GM19463 (cell line): ENCODE results near the gene KCNJ18.
"Not testable (repeated sequence)": the region's sequence is repeated elsewhere in the genome, so short reads cannot be mapped to it uniquely, and the experiment has no call there.

Experiments used
- ATAC-seq: cut with Tn5 transposase; IDR thresholded peaks from one replicate; pipeline ENCODE4 v1.9.1; 2021; ENCODE audit warnings: mild to moderate bottlenecking, moderate library complexity; ENCODE audit not compliant: unreplicated experiment

KCNJ18 gene

DNA sequence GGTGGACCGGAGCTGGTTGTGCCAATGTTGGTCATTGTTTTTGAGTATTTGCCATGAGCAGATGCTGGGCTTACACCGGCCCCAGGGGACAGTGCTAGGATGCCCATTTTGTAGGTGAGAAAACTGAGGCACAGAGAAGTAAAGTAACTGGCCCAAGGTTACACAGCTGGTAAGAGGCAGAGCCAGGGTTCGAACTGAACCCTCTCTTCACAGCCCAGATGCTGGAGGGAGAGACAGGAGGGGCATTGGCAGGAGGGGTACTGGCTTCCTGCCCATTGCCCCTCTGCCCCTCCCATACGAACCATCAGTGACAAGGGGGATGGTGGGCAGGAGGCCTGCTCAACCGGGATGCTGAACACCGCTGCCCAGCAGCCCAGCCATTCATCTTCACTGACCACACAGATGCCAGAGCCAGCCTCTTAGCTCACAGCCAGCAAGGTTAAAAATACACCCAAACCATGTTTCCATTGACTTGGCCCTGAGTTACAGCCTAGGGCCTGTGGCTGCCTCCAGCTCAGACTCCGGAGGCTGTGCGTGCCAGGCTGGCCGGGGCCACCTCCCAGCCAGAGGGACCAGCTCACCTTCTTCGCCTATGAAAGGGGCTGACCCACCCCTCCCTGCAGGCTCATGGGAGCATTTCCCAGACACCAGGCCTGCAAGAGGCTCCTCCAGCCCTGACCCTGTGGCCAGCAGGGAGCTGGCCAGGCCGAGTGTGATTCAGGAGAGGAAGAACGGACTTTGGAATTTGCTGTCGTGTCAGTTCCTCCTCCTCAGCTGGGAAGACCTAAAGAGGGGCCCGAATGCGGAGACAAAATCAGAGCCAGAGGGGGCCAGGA is 57.6 kb downstream of the KCNJ18 start:
- not testable (repeated sequence) for ATAC-seq

DNA sequence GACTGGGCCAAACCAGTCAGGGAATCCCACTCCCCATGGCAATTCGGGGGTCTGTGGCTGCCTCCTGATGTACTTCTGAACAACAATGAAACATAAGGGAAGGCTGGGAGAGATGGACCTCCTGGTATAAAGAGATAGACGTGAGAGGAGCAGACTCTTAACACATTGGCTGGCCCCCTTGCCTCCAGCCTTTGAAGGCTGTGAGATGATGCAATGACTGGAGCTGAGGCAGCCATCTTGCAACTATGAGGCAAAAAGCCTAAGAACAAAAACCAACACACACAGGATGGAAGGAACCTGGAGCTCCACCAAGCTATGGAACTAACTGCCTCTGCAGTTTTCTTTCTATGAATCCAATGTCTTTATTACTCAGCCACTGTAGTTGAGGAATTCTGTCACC is 58.8 kb downstream of the KCNJ18 start:
- ATAC-seq = not testable (repeated sequence)
